ENCODE results near the gene TMEM151B.

Gene TMEM151B

DNA sequence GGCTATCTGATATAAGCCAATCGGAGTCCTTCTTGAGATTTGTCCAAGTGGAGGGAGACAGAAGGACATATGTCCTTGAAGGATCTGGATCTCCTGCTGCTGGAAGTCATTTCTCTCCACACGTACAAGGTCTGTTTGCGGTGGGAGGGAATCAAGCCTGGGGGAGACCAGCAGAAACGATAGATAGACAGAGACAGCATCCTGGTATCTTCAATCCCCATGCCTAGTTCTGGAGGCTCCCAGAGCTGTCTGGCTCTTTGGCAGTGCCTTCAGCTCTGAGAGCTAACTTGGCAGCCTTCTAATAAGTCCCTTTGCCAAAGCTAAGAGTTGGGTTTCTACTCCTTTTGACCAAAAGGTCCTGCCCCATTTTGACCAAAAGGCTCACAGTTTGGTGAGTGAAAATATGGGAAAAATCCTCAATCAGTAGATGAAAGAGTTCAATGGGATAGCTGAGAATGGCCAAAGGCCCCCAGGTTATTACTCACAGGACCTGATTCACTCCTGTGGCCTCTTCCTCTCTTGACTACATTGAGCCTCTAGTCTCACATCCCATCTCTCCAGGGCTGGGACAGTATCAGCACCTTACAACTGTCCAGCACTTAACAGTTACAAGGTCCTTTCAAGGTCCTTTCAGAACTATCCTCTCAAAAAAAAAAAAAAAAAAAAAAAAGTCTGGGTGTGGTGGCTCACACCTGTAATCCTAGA is 22.6 kb downstream of the TMEM151B start:
- no peak overlapping the region for H3K27ac ChIP-seq
- TF ChIP-seq ZFX (IDR thresholded peaks at IDR 0.05) = no peak
- TF ChIP-seq, protein P1, sequence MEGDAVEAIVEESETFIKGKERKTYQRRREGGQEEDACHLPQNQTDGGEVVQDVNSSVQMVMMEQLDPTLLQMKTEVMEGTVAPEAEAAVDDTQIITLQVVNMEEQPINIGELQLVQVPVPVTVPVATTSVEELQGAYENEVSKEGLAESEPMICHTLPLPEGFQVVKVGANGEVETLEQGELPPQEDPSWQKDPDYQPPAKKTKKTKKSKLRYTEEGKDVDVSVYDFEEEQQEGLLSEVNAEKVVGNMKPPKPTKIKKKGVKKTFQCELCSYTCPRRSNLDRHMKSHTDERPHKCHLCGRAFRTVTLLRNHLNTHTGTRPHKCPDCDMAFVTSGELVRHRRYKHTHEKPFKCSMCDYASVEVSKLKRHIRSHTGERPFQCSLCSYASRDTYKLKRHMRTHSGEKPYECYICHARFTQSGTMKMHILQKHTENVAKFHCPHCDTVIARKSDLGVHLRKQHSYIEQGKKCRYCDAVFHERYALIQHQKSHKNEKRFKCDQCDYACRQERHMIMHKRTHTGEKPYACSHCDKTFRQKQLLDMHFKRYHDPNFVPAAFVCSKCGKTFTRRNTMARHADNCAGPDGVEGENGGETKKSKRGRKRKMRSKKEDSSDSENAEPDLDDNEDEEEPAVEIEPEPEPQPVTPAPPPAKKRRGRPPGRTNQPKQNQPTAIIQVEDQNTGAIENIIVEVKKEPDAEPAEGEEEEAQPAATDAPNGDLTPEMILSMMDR (conservative IDR thresholded peaks at IDR 0.05) = no peak

DNA sequence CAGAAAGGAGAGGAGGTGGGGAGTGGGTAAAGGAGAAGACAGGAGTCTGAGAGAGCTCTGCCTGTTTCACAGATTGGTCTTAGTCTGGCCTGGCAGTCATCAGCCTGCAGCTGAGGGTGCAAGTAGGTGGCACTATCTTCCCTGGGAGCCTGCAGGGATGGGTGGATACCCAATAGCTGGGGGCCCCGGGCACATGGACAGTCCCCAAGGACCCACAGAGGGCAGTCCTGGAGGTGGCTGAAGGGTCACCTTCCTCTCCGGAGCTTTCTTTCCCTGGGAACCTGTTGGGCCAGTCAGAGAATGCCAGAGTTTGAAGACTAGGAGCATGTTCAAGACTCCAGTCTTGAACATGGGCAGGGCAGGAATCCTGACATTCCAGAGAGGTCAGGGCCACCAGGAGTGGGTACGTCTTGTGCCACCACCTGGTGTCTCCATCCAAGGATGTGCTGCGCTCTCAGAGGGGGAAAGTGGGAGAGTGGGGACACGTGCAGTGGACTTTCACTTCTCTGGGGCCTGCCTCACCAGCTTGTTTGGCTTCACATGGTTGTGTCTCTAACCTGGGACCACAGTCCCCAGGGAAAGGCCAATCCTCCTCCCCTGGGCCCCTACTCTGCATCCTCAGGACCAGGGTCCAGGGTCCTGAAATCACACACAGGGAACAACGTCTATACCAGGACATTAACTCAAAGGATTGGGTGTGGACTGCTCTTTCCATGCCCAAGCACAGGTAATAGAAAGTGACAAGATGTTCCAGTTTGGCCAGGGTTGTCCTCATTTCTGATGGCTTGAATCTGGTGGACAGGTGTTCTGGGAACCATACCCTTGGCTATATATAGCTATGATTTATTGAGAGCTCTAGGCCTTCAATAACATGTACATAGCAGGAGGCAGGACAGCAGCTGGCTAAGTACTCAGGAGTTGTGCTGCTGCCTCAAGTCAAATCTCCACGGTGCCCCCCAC is 24.9 kb downstream of the TMEM151B start:
- TF ChIP-seq, protein P1 (conservative IDR thresholded peaks at IDR 0.05) = no peak
- TF ChIP-seq ZFX (IDR thresholded peaks at IDR 0.05) = no peak
- H3K27ac ChIP-seq = no peak overlapping the region

DNA sequence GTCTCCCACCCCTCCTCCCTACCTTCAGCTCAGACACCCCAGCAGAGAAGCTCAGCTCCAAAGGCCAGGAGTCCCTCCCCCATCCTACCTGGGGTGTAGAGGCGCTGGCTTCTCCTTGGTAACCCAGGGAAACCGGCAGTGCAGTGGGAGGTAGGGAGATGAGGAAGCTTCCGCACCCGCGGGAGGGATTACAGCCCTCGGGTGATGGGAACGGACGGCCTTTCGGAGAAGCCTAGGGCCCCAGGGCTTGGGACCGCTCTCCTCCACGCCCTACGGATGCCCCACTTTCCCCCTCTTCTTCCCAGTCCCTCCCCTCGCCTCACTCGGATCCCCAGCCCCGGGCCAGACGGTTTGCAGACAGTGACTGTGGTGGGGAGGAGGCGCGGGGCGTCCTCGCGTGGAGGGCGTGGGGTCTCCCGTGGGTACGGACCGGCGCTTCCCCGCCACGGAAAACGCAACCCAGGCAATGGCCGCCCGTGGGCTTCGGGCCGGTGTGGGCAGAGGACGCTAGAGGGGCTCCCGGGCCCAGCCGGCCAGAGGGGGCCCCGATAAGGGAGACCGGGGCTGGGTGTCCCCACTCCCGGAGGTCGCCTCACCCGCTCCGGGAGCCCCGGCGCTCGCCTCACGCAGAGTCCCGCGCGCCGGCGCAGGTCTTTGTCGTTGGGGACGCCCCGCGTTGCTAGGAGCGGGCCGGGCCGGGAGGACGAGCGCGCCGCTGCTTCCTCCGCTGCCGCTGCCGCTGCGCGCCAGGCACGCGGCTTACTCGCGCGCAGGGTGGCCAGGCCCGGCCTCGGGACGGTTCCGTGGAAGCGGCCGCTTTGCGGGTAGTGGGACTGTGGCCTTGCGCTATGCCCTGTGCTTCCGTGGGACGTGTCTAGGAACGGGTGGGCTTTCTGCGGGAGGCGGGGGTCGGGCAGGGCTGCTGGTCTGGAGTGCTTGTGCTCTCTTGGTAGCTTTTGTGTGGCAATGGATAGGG is 27.1 kb downstream of the TMEM151B start:
- TF ChIP-seq ZFX (IDR thresholded peaks at IDR 0.05) = no peak
- TF ChIP-seq, protein P1 (conservative IDR thresholded peaks at IDR 0.05) = no peak

DNA sequence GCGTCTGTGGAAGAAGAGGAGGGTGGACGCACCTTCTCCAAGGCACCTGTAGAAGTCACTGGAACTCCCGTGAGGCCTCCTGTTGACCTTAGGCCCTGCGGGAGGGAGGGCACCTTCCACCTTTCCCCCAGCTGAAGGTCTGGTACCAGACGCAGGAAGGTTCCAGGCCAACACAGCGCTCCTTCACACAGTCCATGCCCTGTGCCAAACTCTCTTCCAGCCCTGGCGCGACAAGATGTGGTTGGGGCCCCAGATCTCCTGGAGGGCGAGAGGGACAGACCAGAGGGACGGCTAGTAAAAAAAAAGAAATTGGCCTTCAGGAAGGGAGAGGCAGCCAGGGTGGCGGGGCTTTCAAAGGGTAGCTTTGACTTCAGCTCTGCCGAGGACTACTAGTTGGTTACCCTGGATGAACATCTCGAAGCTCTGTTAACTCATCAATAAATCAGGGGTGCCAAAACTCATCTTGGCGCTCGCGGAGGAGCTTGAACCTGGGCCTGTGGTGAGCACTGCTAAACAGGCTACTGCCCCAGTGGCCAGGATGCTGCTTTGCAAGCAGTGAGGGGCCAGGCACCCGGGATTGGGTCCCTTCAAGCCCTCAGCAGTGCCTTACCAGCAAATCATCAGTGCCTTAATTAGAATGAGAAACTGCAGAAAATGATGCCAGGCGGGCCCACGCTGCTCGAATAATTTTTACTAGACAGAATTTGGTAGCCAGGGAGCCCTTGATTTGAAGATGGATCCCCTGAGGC is 28.0 kb downstream of the TMEM151B start:
- TF ChIP-seq ZFX (IDR thresholded peaks at IDR 0.05) = no peak
- TF ChIP-seq, protein P1 (conservative IDR thresholded peaks at IDR 0.05) = no peak
- H3K27ac ChIP-seq = no peak overlapping the region

More for the DNA sequence above, 27.1 kb downstream of the TMEM151B start:
- H3K27ac ChIP-seq = no peak overlapping the region

DNA sequence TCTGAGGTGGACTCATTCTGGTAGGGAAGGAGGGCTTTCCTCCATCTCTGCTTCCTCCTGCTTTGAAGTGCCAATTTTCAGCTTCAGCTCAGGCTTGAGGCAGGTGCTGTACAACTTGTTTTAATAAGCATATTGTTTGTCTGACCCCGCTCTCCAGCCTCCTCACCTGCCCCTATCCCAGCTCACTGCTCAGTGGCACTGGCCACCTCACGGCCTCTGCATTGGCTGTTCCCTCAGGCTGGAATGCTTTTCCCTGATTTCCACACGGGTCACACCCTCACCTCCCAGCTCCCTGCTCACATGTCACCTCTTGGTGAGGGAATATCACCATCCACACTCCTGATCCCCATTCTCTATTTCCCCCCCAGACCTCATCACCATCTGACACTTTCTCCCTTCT is 28.6 kb downstream of the TMEM151B start:
- TF ChIP-seq ZFX (IDR thresholded peaks at IDR 0.05) = no peak
- TF ChIP-seq, protein P1 (conservative IDR thresholded peaks at IDR 0.05) = no peak

DNA sequence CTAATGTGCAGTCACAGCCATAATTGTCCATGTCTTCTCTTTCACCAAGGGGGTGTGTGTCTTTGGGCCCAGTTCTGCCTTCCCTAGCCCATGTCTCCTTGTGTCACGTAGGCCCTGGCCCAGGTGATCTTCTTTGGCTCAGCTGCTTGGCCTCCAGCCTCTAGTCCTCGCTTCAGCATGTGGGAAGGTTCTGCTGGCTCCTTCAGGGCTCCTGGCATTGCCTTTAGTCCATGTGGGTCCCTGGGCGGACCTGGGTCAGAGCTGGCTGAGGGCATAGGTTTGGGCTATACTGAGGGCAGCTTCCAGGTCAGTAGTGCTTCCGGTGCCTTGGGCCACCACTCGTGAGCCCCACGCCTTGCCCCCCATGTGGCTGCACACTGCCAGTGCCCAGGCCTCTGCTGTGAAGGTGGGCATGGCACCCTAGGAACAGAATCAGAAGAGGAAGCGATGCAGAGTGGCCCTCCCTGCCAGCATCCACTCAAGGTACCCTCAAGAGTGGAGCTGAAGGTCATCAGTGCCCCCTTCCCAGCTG is 30.1 kb downstream of the TMEM151B start:
- TF ChIP-seq, protein P1 (conservative IDR thresholded peaks at IDR 0.05) = no peak
- TF ChIP-seq ZFX (IDR thresholded peaks at IDR 0.05) = no peak
- no peak overlapping the region for H3K27ac ChIP-seq

More for the DNA sequence above, 28.6 kb downstream of the TMEM151B start:
- no peak overlapping the region for H3K27ac ChIP-seq
